Stimulated activated naive CD8-positive, alpha-beta T cell treated with anti-CD3 and anti-CD28 coated beads, Interleukin-15, amount 100 ng/mL, for 72 hours (primary cell): ENCODE data around the gene ARID1B.

Source experiments
- ATAC-seq: fragments of 150-1000 bp; cut with Tn5 transposase; 2 replicates; pipeline ENCODE4 v1.10.0; 2021; ENCODE audit warnings: mild to moderate bottlenecking, moderate library complexity
- DNase-seq, 2 donors: peaks; one replicate each; pipeline ENCODE4 v3.0.0; 2021 to 2022
- H3K27ac Mint-ChIP-seq, 2 donors: one replicate each; pipeline ENCODE4 v1.8.0; 2022; ENCODE audit warnings: mild to moderate bottlenecking in 2 of 2, mixed read lengths in 2 of 2, moderate library complexity in 2 of 2
- H3K27me3 Mint-ChIP-seq: one replicate; pipeline ENCODE4 v1.8.0; 2022; ENCODE audit warnings: mixed read lengths
- H3K4me1 Mint-ChIP-seq: one replicate; pipeline ENCODE4 v1.8.0; 2022; ENCODE audit warnings: mild to moderate bottlenecking, mixed read lengths
- H3K4me3 Mint-ChIP-seq, 2 donors: one replicate each; pipeline ENCODE4 v1.8.0; 2022; ENCODE audit warnings: mild to moderate bottlenecking in 2 of 2, mixed read lengths in 2 of 2, moderate library complexity in 1 of 2
- H3K9me3 Mint-ChIP-seq, 2 donors: one replicate each; pipeline ENCODE4 v1.8.0; 2022; ENCODE audit warnings: mixed read lengths in 2 of 2

ARID1B gene

DNA sequence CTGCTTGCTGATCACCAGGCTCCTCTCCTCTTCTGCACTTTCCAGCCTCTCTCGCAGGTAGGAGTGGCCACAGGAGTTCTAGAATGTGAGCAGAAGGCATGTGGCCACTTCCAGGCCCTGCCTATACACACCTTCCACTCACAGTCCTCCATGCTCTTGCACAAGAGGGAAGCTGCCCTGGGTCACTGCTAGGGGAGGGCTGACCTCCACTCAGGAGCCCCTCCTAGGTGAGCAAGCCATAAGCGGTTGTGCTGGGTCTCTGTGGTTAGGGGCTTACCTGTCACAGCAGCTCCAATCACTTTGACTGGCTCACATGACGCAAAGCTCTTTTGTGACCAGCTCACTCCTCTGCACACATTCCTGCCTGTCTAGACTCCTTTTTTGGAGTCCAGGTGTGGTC lies 477.9 kb downstream of the ARID1B start:
- ATAC-seq (no peak), DNase-seq (no peak)
- Mint-ChIP-seq H3K27ac (no peak overlapping the region), H3K4me3 (no peak overlapping the region), H3K9me3 (no peaks in the 10 kb centered on the region), H3K27me3 (peaks cover 35% of the 10 kb centered on the region), H3K4me1 (peaks cover 12% of the 10 kb centered on the region)

DNA sequence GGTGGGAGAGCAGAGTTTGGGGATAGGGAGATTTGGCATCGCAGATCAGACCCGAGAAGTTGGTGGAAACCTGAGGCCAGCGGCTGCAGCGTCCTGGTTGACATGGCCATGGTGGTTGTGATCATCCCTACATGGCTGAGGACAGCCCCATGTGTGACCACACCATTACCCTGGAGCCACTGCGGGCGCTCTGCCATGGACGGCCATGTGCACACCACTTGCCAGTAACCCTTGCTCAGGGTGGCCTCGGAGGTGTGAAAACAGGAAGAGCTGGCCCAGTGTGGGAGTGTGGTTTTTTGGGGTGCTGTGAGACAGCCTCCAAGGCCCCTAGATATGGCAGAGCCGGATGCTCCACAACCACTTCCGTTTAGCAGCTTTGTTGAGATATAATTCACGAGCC lies 481.7 kb downstream of the ARID1B start:
- H3K9me3 Mint-ChIP-seq, result no peaks in the 10 kb centered on the region
- H3K27me3 Mint-ChIP-seq, result peaks cover 27% of the 10 kb centered on the region
- H3K27ac Mint-ChIP-seq, result no peak overlapping the region
- DNase-seq, result no peak
- peaks cover 12% of the 10 kb centered on the region for H3K4me1 Mint-ChIP-seq
- peak; percentile 71 for ATAC-seq
- H3K4me3 Mint-ChIP-seq, result no peak overlapping the region

DNA sequence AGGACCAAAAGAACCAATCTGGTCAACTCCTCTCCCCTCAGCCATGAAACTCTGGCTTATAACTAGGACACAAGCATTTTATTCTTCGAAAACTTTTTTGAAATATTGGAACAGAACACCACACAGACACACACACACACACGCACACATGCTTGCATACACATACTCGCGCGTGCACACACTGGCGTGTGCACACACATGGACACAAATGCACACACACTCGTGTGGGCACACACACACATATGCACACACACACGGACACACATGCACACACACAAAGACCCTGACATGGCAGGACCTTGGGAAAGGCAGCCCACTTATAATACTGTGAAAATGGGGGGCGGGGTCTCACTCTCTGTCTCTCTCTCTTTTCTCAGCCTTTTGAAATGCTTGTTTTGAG lies 482.3 kb downstream of the ARID1B start:
- no peaks in the 10 kb centered on the region for H3K9me3 Mint-ChIP-seq
- H3K4me1 Mint-ChIP-seq, result peaks cover 12% of the 10 kb centered on the region
- no peak overlapping the region for H3K4me3 Mint-ChIP-seq
- peaks cover 27% of the 10 kb centered on the region for H3K27me3 Mint-ChIP-seq
- DNase-seq (no peak), ATAC-seq (no peak)
- H3K27ac Mint-ChIP-seq, result no peak overlapping the region
